ENCODE results near the gene ORC5. TPM values are rescaled to one million over a fixed set of nuclear protein-coding genes. Genes with fewer than 3 reads are reported as not detected.

The ORC5 gene
- total RNA-seq, 1 donor: 25.5 TPM

- DNase-seq (ENCODE audit: low read depth): no peak
- no peak overlapping the region for H3K4me3 ChIP-seq (ENCODE audit: low read depth, low read length)
- TF ChIP-seq, protein P1, sequence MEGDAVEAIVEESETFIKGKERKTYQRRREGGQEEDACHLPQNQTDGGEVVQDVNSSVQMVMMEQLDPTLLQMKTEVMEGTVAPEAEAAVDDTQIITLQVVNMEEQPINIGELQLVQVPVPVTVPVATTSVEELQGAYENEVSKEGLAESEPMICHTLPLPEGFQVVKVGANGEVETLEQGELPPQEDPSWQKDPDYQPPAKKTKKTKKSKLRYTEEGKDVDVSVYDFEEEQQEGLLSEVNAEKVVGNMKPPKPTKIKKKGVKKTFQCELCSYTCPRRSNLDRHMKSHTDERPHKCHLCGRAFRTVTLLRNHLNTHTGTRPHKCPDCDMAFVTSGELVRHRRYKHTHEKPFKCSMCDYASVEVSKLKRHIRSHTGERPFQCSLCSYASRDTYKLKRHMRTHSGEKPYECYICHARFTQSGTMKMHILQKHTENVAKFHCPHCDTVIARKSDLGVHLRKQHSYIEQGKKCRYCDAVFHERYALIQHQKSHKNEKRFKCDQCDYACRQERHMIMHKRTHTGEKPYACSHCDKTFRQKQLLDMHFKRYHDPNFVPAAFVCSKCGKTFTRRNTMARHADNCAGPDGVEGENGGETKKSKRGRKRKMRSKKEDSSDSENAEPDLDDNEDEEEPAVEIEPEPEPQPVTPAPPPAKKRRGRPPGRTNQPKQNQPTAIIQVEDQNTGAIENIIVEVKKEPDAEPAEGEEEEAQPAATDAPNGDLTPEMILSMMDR (IDR thresholded peaks at IDR 0.05; ENCODE audit: insufficient read depth, low read depth, low read length): no peak
These were observed 83.3 kb downstream of the ORC5 start for GRCh38 chr7:104124469-104124868.

DNA sequence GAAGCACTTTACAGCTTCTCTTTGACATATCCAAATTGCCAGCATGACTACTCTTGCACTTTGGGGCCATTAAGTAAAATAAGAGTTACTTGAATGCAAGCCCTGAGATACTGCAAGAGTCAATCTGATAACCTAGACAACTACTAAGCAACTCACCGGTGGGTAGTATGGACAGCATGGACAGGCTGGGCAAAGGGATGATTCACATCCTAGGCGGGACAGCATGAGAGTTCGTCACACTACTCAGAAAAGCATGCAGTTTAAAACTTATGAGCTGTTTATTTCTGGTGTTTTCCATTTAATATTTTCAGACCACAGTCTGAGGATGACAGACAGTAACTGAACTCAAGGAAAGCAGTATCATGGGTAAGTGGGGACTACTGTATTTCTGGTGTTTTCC is 84.0 kb downstream of the ORC5 start:
- TF ChIP-seq, protein P1 (IDR thresholded peaks at IDR 0.05; ENCODE audit: insufficient read depth, low read depth, low read length): no peak
- DNase-seq (ENCODE audit: low read depth): no peak
- no peak overlapping the region for H3K4me3 ChIP-seq (ENCODE audit: low read depth, low read length)

DNA sequence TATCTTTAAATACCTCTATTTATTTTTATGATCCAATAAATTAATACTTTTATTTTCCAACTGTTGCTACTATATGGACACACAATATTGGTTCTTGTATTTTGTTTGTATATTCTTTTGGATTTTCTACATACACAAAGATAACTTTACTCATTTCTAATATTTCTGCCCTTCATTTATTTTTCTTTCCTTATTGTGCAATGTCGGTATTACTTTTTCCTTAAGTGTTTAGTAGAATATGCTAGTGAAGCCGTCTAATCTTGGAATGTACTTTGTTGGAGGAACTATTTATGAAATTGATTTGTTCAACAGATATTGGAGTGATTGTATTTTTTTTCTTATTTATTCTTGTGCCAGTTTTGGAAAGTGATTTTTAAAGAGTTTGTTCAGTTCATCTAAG is 94.0 kb downstream of the ORC5 start:
- TF ChIP-seq, protein P1 (IDR thresholded peaks at IDR 0.05; ENCODE audit: insufficient read depth, low read depth, low read length): no peak
- no peak overlapping the region for H3K4me3 ChIP-seq (ENCODE audit: low read depth, low read length)
- DNase-seq (ENCODE audit: low read depth): no peak

DNA sequence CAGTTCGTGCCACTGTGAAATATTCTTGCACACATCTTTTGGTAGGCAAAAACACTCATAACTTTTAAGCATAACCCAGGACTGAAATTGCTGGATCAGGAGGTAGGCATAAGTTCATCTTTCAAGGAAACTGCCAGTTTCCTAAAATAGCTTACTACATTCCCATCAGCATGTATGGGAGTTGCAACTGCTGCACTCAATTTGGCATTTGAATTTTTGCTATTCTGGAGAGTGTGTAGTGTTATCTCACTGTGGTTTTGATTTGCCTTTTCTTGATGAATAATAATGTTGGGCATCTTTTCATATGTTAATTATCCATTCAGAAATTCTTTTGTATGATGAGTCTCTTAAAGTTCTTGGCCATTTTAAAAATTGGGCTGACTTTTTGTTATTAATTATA is 95.2 kb downstream of the ORC5 start:
- TF ChIP-seq, protein P1 (IDR thresholded peaks at IDR 0.05; ENCODE audit: insufficient read depth, low read depth, low read length): no peak
- no peak for DNase-seq (ENCODE audit: low read depth)
- H3K4me3 ChIP-seq (ENCODE audit: low read depth, low read length): no peak overlapping the region

DNA sequence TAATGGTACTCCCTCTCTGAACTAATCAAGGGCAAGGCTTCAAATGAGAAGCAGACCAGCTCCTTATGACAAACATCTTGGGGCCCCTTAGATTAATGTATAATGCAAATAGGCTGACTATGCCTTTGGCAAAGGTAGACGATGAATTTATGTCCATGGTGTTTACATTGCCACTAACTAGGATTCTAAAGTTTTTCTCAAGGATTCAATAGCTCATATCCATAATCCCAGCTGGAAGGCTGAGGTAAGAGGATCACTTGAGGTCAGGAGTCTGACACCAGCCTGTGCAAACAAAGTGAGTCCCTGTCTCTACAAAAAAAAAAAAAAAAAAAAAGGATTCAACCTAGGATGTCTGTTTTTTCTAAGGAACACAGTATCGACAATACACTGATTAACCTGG is 96.5 kb downstream of the ORC5 start:
- no peak for DNase-seq (ENCODE audit: low read depth)
- H3K4me3 ChIP-seq (ENCODE audit: low read depth, low read length): no peak overlapping the region
- TF ChIP-seq, protein P1 (IDR thresholded peaks at IDR 0.05; ENCODE audit: insufficient read depth, low read depth, low read length): no peak

GRCh38 chr7:104106108-104106905 is 101.5 kb downstream of the ORC5 start:
- no peak overlapping the region for H3K4me3 ChIP-seq (ENCODE audit: low read depth, low read length)
- DNase-seq (ENCODE audit: low read depth): peak; percentile 36
- TF ChIP-seq, protein P1 (IDR thresholded peaks at IDR 0.05; ENCODE audit: insufficient read depth, low read depth, low read length): peak; percentile 37

DNA sequence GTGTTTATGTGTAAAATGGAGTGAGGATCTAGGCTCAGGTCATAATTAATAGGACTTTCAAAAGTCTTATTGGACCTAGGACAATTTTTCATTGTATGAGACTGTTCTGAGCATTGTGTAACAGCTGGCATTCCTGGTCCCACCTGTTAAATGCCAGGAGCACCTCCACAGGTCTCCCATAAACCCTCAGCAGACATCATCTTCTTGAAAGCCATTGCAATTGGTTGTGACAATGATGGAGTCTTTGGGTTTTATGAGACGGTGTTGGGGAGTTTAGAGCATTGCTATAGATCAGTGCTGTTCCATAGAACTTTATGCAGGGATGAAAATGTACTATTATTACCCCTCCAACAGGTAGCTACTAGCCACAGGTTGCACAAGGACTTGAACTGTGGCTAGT is 108.9 kb downstream of the ORC5 start:
- TF ChIP-seq, protein P1 (IDR thresholded peaks at IDR 0.05; ENCODE audit: insufficient read depth, low read depth, low read length): no peak
- no peak for DNase-seq (ENCODE audit: low read depth)
- no peak overlapping the region for H3K4me3 ChIP-seq (ENCODE audit: low read depth, low read length)
